ENCODE measurements around the gene CRTC3.
"Not testable (repeated sequence)": the region's sequence is repeated elsewhere in the genome, so short reads cannot be mapped to it uniquely, and the experiment has no call there.

Gene CRTC3

DNA sequence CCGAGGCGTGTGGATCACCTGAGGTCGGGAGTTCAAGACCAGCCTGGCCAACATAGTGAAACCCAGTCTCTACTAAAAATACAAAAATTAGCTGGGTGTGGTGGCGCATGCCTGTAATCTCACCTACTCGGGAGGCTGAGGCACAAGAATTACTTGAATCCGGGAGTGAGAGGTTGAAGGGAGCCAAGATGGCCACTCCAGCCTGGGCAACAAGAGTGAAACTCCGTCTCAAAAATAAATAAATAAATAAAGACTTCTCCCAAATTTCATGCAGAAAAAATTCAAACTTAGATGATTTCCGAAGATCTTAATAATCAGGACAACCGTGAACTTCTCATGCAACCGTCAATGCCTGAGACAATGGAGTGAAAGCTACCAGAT lies 134.3 kb downstream of the CRTC3 start:
- not testable (repeated sequence) for H3K9ac ChIP-seq (ENCODE audit: low read depth, low read length); H3K36me3 ChIP-seq (ENCODE audit: insufficient read depth, low read depth, low read length); H3K4me3 ChIP-seq (ENCODE audit: low read length); H3K27ac ChIP-seq (ENCODE audit: low read length); H3K4me1 ChIP-seq (ENCODE audit: insufficient read depth, low read length); H3K27me3 ChIP-seq (ENCODE audit: insufficient read depth, low read length); H3K9me3 ChIP-seq (ENCODE audit: insufficient read depth, low read depth, low read length)

DNA sequence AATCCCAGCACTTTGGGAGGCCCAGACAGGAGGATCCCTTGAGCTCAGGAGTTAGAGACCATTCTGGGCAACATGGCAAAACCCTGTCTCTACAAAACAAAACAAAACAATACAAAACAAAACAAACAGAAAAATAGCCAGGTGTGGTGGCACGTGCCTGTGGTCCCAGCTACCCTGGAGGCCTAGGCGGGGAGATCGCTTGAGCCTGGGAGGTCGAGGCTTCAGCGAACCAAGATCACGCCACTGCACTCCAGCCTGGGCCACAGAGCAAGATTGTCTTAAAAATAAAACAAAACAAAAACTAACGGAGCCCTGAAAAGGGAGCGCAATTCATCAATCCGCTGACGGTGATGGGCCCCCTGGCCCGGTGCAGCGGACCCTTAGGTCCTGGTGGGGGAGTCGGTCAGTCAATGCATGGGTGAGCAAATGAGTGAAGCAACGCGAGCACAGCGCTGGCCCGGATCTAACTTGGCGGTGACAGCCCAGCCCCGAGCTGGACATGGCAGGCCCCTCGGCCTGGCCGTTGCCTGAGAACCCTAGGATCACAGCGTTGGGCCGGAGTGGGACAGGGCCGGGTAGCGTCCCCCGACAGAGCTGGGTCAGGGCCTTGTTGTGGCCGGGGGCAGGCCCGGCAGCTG lies 135.0 kb downstream of the CRTC3 start:
- Histone ChIP-seq H3K27ac (ENCODE audit: low read length) (no peak overlapping the region), H3K36me3 (ENCODE audit: insufficient read depth, low read depth, low read length) (no peaks in the 10 kb centered on the region), H3K9me3 (ENCODE audit: insufficient read depth, low read depth, low read length) (no peaks in the 10 kb centered on the region), H3K9ac (ENCODE audit: low read depth, low read length) (no peak overlapping the region; the same call in 1 of the 2 replicates), H3K4me3 (ENCODE audit: low read length) (peak overlapping the region; percentile 62; the same call in 1 of the 2 replicates), H3K27me3 (ENCODE audit: insufficient read depth, low read length) (no peaks in the 10 kb centered on the region), H3K4me1 (ENCODE audit: insufficient read depth, low read length) (no peaks in the 10 kb centered on the region)

DNA sequence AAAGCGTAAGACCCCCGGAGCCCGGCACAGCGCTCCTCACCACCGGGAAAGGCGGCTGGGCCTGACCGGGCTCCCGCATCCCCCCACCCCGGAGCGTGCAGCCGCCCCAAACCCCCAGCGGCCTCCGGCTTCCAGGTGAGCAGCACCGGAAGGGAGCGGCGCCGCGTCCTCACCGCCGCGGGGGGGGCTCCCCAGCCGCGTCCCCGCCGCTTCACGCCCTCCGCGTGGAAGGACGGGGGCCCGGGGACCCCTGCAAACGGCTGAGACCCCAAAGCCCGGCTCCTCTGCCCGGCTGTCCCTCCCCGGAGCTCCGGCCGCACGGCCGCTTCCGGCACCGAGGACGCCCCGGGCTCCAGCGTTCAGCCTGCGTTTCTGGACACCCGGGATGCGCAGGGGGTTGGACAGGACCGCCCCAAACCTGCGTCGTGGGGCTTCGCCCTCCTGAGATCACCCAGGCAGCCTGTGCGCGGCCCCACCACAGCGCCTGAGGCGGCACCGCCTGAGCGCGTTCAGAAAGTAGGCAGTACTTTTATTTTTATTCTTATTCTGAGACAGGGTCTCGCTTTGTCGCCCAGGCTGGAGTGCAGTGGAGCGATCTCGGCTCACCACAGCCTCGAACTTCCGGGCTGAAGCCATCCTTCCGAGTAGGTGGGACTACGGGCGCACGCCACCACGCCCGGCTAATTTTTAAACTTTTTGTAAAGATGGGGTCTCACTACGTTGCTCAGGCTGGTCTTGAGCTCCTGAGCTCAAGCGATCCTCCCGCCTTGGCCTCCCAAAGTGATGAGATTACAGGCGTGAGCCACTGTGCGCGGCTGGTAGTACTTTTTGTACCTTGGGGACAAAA lies 135.8 kb downstream of the CRTC3 start:
- Histone ChIP-seq H3K4me3 (ENCODE audit: low read length) (peak overlapping the region; percentile 62; the same call in 1 of the 2 replicates), H3K36me3 (ENCODE audit: insufficient read depth, low read depth, low read length) (no peaks in the 10 kb centered on the region), H3K9me3 (ENCODE audit: insufficient read depth, low read depth, low read length) (no peaks in the 10 kb centered on the region), H3K4me1 (ENCODE audit: insufficient read depth, low read length) (no peaks in the 10 kb centered on the region), H3K27ac (ENCODE audit: low read length) (no peak overlapping the region), H3K9ac (ENCODE audit: low read depth, low read length) (no peak overlapping the region; the same call in 1 of the 2 replicates), H3K27me3 (ENCODE audit: insufficient read depth, low read length) (no peaks in the 10 kb centered on the region)

DNA sequence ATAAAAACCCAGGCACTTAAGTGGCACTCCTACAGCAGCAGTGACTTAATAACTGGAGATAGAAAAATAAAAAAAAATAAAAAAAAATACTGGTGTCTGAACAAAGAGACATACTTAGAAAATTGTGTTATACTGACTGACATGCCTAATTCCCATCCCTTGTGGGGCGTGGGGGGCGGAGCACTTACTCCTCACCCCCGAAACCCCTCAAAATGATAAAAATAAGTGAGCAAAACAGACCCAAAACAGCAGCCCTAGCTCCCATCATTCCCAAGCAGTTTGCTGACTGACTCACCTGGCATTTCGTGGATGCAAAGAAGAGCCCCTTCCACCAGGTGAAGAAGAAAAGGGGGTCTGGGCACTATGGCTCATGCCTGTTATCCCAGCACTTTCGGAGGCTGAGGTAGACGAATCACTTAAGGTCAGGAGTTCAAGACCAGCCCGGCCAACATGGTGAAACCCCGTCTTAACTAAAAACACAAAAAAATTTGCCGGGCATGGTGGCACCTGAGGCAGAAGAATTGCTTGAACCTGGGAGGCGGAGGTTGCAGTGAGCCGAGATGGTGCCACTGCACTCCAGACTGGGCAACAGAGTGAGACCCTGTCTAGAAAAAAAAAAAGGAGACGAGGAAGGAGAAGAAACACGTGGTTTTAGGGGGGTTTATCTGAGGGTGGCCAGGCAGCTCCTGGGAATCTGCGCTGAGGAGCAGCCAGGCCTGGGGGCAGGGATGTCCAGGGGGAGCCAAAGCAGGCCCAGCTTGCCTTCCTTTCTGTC lies 136.6 kb downstream of the CRTC3 start:
- no peak overlapping the region for H3K27ac ChIP-seq (ENCODE audit: low read length)
- no peak overlapping the region for H3K4me3 ChIP-seq (ENCODE audit: low read length)
- no peak overlapping the region for H3K9ac ChIP-seq (ENCODE audit: low read depth, low read length)
- H3K36me3 ChIP-seq (ENCODE audit: insufficient read depth, low read depth, low read length) = no peaks in the 10 kb centered on the region
- no peaks in the 10 kb centered on the region for H3K4me1 ChIP-seq (ENCODE audit: insufficient read depth, low read length)
- no peaks in the 10 kb centered on the region for H3K9me3 ChIP-seq (ENCODE audit: insufficient read depth, low read depth, low read length)
- H3K27me3 ChIP-seq (ENCODE audit: insufficient read depth, low read length) = no peaks in the 10 kb centered on the region

GRCh38 chr15:90667073-90667754 lies 137.5 kb downstream of the CRTC3 start:
- H3K4me3 ChIP-seq (ENCODE audit: low read length) = no peak overlapping the region
- H3K36me3 ChIP-seq (ENCODE audit: insufficient read depth, low read depth, low read length) = no peaks in the 10 kb centered on the region
- H3K27me3 ChIP-seq (ENCODE audit: insufficient read depth, low read length) = no peaks in the 10 kb centered on the region
- H3K9me3 ChIP-seq (ENCODE audit: insufficient read depth, low read depth, low read length) = no peaks in the 10 kb centered on the region
- no peak overlapping the region for H3K27ac ChIP-seq (ENCODE audit: low read length)
- H3K9ac ChIP-seq (ENCODE audit: low read depth, low read length) = no peak overlapping the region
- H3K4me1 ChIP-seq (ENCODE audit: insufficient read depth, low read length) = no peaks in the 10 kb centered on the region

- not testable (repeated sequence) for H3K4me1 ChIP-seq (ENCODE audit: insufficient read depth, low read length); H3K9ac ChIP-seq (ENCODE audit: low read depth, low read length); H3K36me3 ChIP-seq (ENCODE audit: insufficient read depth, low read depth, low read length); H3K27me3 ChIP-seq (ENCODE audit: insufficient read depth, low read length); H3K27ac ChIP-seq (ENCODE audit: low read length); H3K4me3 ChIP-seq (ENCODE audit: low read length); H3K9me3 ChIP-seq (ENCODE audit: insufficient read depth, low read depth, low read length)
Observed at GRCh38 chr15:90667755-90668345, 138.1 kb downstream of the CRTC3 start.

DNA sequence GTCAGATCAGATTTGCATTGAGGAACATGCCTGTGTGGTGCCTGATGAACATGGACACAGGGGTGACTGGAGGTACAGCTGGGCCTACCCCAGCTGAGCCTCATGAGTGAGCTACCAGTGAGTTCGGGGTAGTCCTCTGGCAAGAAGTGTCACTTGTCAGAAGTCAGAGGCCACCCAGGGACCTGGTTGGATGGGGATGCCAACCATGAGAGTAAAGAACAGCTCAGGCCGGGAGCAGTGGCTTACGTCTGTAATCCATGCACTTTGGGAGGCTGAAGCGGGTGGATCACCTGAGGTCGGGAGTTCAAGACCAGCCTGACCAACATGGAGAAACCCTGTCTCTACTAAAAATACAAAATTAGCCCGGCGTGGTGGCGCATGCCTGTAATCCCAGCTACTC lies 140.9 kb downstream of the CRTC3 start:
- H3K4me1 ChIP-seq (ENCODE audit: insufficient read depth, low read length); H3K36me3 ChIP-seq (ENCODE audit: insufficient read depth, low read depth, low read length); H3K4me3 ChIP-seq (ENCODE audit: low read length); H3K27ac ChIP-seq (ENCODE audit: low read length); H3K27me3 ChIP-seq (ENCODE audit: insufficient read depth, low read length); H3K9me3 ChIP-seq (ENCODE audit: insufficient read depth, low read depth, low read length); H3K9ac ChIP-seq (ENCODE audit: low read depth, low read length): not testable (repeated sequence)

DNA sequence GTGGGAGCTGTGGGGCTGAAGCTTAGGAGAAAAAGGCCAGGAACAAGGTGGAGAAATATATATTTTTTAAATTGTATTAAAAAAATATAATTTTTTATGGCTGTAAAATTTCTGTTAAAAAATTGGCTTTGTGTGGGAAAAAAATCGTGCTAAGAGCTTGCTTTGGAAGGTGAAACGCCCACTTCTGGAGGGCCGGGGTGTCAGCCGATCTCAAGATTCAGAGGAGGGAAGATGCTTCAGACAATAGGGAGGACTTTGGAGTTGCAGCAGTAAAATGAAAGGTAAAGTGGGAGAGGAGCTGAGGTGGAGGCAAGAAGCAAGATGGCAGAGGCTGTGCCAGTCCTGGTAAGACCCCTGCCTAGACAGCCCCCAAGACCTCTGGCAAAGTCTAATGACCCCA lies 141.5 kb downstream of the CRTC3 start:
- Histone ChIP-seq H3K27me3 (ENCODE audit: insufficient read depth, low read length) (no peaks in the 10 kb centered on the region), H3K4me3 (ENCODE audit: low read length) (no peak overlapping the region), H3K9ac (ENCODE audit: low read depth, low read length) (no peak overlapping the region), H3K36me3 (ENCODE audit: insufficient read depth, low read depth, low read length) (no peaks in the 10 kb centered on the region), H3K27ac (ENCODE audit: low read length) (no peak overlapping the region), H3K9me3 (ENCODE audit: insufficient read depth, low read depth, low read length) (no peaks in the 10 kb centered on the region), H3K4me1 (ENCODE audit: insufficient read depth, low read length) (no peaks in the 10 kb centered on the region)

DNA sequence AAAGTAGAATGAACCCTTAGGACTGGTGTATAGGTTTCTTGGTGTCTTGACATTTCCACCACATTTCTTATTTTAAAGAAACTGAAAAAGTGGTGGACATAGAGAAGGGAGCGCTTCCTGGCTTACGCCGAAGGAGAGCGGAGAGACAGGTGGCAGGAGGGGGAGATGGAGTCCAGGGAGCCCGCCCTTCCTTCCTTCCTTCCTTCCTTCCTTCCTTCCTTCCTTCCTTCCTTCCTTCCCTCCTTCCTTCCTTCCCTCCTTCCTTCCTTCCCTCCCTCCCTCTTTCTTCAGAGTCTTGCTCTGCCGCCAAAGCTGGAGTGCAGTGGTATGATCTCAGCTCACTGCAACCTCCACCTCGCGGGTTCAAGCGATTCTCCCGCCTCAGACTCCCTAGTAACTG lies 143.6 kb downstream of the CRTC3 start:
- H3K27me3 ChIP-seq (ENCODE audit: insufficient read depth, low read length); H3K36me3 ChIP-seq (ENCODE audit: insufficient read depth, low read depth, low read length); H3K27ac ChIP-seq (ENCODE audit: low read length); H3K9me3 ChIP-seq (ENCODE audit: insufficient read depth, low read depth, low read length); H3K4me1 ChIP-seq (ENCODE audit: insufficient read depth, low read length); H3K9ac ChIP-seq (ENCODE audit: low read depth, low read length); H3K4me3 ChIP-seq (ENCODE audit: low read length): not testable (repeated sequence)

- H3K4me3 ChIP-seq (ENCODE audit: low read length) = no peak overlapping the region
- H3K36me3 ChIP-seq (ENCODE audit: insufficient read depth, low read depth, low read length) = no peaks in the 10 kb centered on the region
- no peak overlapping the region for H3K27ac ChIP-seq (ENCODE audit: low read length)
- no peaks in the 10 kb centered on the region for H3K9me3 ChIP-seq (ENCODE audit: insufficient read depth, low read depth, low read length)
- no peak overlapping the region for H3K9ac ChIP-seq (ENCODE audit: low read depth, low read length)
- H3K27me3 ChIP-seq (ENCODE audit: insufficient read depth, low read length) = no peaks in the 10 kb centered on the region
- H3K4me1 ChIP-seq (ENCODE audit: insufficient read depth, low read length) = no peaks in the 10 kb centered on the region
Observed at GRCh38 chr15:90674476-90674875, 144.8 kb downstream of the CRTC3 start.

GRCh38 chr15:90675464-90675863 lies 145.7 kb downstream of the CRTC3 start:
- H3K4me1 ChIP-seq (ENCODE audit: insufficient read depth, low read length) = no peaks in the 10 kb centered on the region
- H3K36me3 ChIP-seq (ENCODE audit: insufficient read depth, low read depth, low read length) = no peaks in the 10 kb centered on the region
- H3K27ac ChIP-seq (ENCODE audit: low read length) = no peak overlapping the region
- H3K27me3 ChIP-seq (ENCODE audit: insufficient read depth, low read length) = no peaks in the 10 kb centered on the region
- H3K9ac ChIP-seq (ENCODE audit: low read depth, low read length) = no peak overlapping the region
- H3K4me3 ChIP-seq (ENCODE audit: low read length) = no peak overlapping the region
- H3K9me3 ChIP-seq (ENCODE audit: insufficient read depth, low read depth, low read length) = no peaks in the 10 kb centered on the region
